Measurements from ENCODE around the gene MAP3K9. TPM values are rescaled to one million over a fixed set of nuclear protein-coding genes. Genes with fewer than 3 reads are reported as not detected.

The MAP3K9 gene
- total and polyA plus RNA-seq, 2 of the 8 experiments (the other 6 are each of a cell fraction or from before 2014, with no cell fraction given): 9.8 to 24.7 TPM

GRCh38 chr14:70833884-70834283 is 24.6 kb upstream of the MAP3K9 start:
- H2AFZ ChIP-seq (ENCODE audit: low read length): no peak overlapping the region
- no peak for FAIRE-seq
- H3K4me3 ChIP-seq (ENCODE audit: extremely low read depth in 1 of 4, insufficient read depth in 2 of 4, low read depth in 3 of 4, low read length in 4 of 4): no peak overlapping the region
- no peaks in the 10 kb centered on the region for H3K4me1 ChIP-seq (replicated peaks in 1 of 4; ENCODE audit: control insufficient read depth in 3 of 4, insufficient read depth in 4 of 4, low read length in 3 of 4)
- H3K79me1 ChIP-seq (ENCODE audit: low read depth, low read length): no peaks in the 10 kb centered on the region
- H3K27me3 ChIP-seq (replicated peaks in 1 of 4; ENCODE audit: control insufficient read depth in 3 of 4, extremely low read depth in 1 of 4, insufficient read depth in 3 of 4, low read length in 3 of 4): no peaks in the 10 kb centered on the region
- no peak overlapping the region for H4K8ac ChIP-seq (ENCODE audit: extremely low read depth, insufficient read depth, low read length)
- no peak for TF ChIP-seq PHF8 (conservative IDR thresholded peaks at IDR 0.05; ENCODE audit: low read depth, low read length)
- 0 out of 4 replicates have a peak, but pooled peaks of 1 of the 2 experiments have one; percentile 46 for TF ChIP-seq HDAC2 (IDR thresholded peaks at IDR 0.05; ENCODE audit: borderline replicate concordance in 1 of 2, low read depth in 2 of 2, low read length in 2 of 2)
- TF ChIP-seq KDM1A (IDR thresholded peaks at IDR 0.05; ENCODE audit: borderline replicate concordance, low read length): 0 out of 2 replicates have a peak, but pooled peaks have one; percentile 78
- H3K9me3 ChIP-seq (ENCODE audit: insufficient read depth in 2 of 2, low read depth in 1 of 2, low read length in 1 of 2): peaks cover 4 to 21% of the 10 kb centered on the region in 2 experiments
- no peak overlapping the region for H2BK120ac ChIP-seq (replicated peaks; ENCODE audit: low read depth, low read length)
- H2AK5ac ChIP-seq (ENCODE audit: low read depth, low read length): no peak overlapping the region
- CTCF ChIA-PET (ENCODE audit: partially characterized antibody): interaction anchor here (2.4 to 2.8 kb wide), 2 partner anchors 10 to 12 kb away, joined by 9 to 10 read pairs; no protein-coding TSS in a partner anchor
- H2BK20ac ChIP-seq (ENCODE audit: low read length): no peak overlapping the region
- H3K56ac ChIP-seq (replicated peaks; ENCODE audit: insufficient read length, low read depth, low read length): no peak overlapping the region
- no peak overlapping the region for H3K27ac ChIP-seq (ENCODE audit: low read depth, low read length)
- no peaks in the 10 kb centered on the region for H3K79me2 ChIP-seq (ENCODE audit: control insufficient read depth in 1 of 2, insufficient read depth in 2 of 2, low read length in 2 of 2)
- no peak overlapping the region for H3K4ac ChIP-seq (replicated peaks; ENCODE audit: insufficient read length, low read depth, low read length)
- H3K23me2 ChIP-seq (ENCODE audit: low read depth, low read length): no peaks in the 10 kb centered on the region; the same call in 1 of the 2 replicates
- no peak overlapping the region for H3K14ac ChIP-seq (ENCODE audit: insufficient read length)
- POLR2A ChIA-PET (ENCODE audit: partially characterized antibody): interaction anchor here (1.1 kb wide), 1 partner anchor 12 kb away, joined by 4 read pairs; no protein-coding TSS in a partner anchor
- no peak overlapping the region for H3K4me2 ChIP-seq (ENCODE audit: insufficient read depth in 1 of 2, low read depth in 2 of 2, low read length in 2 of 2)
- H3K23ac ChIP-seq (ENCODE audit: insufficient read length): no peak overlapping the region
- no peak overlapping the region for H4K91ac ChIP-seq (replicated peaks; ENCODE audit: insufficient read length, low read length)
- DNase-seq (ENCODE audit: low read depth in 1 of 2, low spot score in 2 of 2): no peak
- H4K5ac ChIP-seq (ENCODE audit: insufficient read length, low read depth, low read length): no peak overlapping the region
- WGBS, 2 experiments (ENCODE audit: extremely low coverage in 1 of 2, insufficient coverage in 1 of 2, insufficient read length in 1 of 2, insufficient replicate concordance in 2 of 2, low coverage in 1 of 2, low lambda C conversion rate in 2 of 2, missing lambda C conversion rate in 1 of 2): 89% methylated on average over 5 of the region's 5 CpGs; no CpG with 5 or more reads in 1 of the 2 experiments
- H3K9ac ChIP-seq (replicated peaks in 1 of 4; ENCODE audit: extremely low read depth in 1 of 4, low read depth in 3 of 4, low read length in 3 of 4): no peak overlapping the region
- H4K20me1 ChIP-seq (replicated peaks in 1 of 2; ENCODE audit: control insufficient read depth in 1 of 2, insufficient read depth in 2 of 2, low read length in 2 of 2): no peaks in the 10 kb centered on the region
- H2BK15ac ChIP-seq (ENCODE audit: low read length): no peak overlapping the region
- no peak overlapping the region for H3K18ac ChIP-seq (ENCODE audit: extremely low read depth, low read length)
- no peaks in the 10 kb centered on the region; a peak in 1 of 8 replicates for H3K36me3 ChIP-seq (ENCODE audit: control insufficient read depth in 2 of 4, insufficient read depth in 4 of 4, low read length in 3 of 4)
- no peak overlapping the region for H2BK12ac ChIP-seq (ENCODE audit: low read depth, low read length)
- no peak overlapping the region for H2BK5ac ChIP-seq (ENCODE audit: low read depth, low read length)

All from H1 (cell line).